Smooth muscle cell (in vitro differentiated cells): ENCODE results near the gene CCDC78. TPM values are rescaled to one million over a fixed set of nuclear protein-coding genes. Genes with fewer than 3 reads are reported as not detected.

Experiments used
- DNase-seq: peaks from one replicate; lab custom pipeline; 2025; ENCODE audit not compliant: unreplicated experiment; lab: John Stamatoyannopoulos, UW
- H2AFZ ChIP-seq: fragments of 200-600 bp; sonication (generic); 2 replicates; pipeline ENCODE4 v1.6.0; 2016; ENCODE audit warnings: antibody characterized with exemption, low read depth, mild to moderate bottlenecking
- H3F3A ChIP-seq: fragments of 200-600 bp; sonication (generic); 2 replicates; pipeline ENCODE4 v1.6.0; 2017; ENCODE audit warnings: antibody characterized with exemption, low read depth
- H3K27ac ChIP-seq: fragments of 200-600 bp; sonication (generic); 2 replicates; pipeline ENCODE4 v1.5.1; 2016; ENCODE audit warnings: low read depth, mild to moderate bottlenecking
- H3K27me3 ChIP-seq: fragments of 200-600 bp; sonication (generic); 2 replicates; pipeline ENCODE4 v1.6.1; 2016; ENCODE audit warnings: low read depth, mild to moderate bottlenecking
- H3K36me3 ChIP-seq: fragments of 200-600 bp; sonication (generic); 2 replicates; pipeline ENCODE4 v1.5.1; 2016; ENCODE audit warnings: low read depth
- H3K4me1 ChIP-seq: fragments of 200-600 bp; sonication (generic); 2 replicates; pipeline ENCODE4 v1.5.1; 2016; ENCODE audit warnings: low read depth
- H3K4me2 ChIP-seq: fragments of 200-600 bp; sonication (generic); 2 replicates; pipeline ENCODE4 v1.6.0; 2016; ENCODE audit warnings: mild to moderate bottlenecking
- H3K4me3 ChIP-seq: fragments of 200-600 bp; sonication (generic); 2 replicates; pipeline ENCODE4 v1.5.1; 2016; ENCODE audit warnings: mild to moderate bottlenecking
- H3K79me2 ChIP-seq: fragments of 200-600 bp; sonication (generic); 2 replicates; pipeline ENCODE4 v1.6.0; 2016; ENCODE audit warnings: low read depth, mild to moderate bottlenecking
- H3K9ac ChIP-seq: fragments of 200-600 bp; sonication (generic); 2 replicates; pipeline ENCODE4 v1.6.0; 2016; ENCODE audit warnings: low read depth
- H3K9me3 ChIP-seq: fragments of 200-600 bp; sonication (generic); replicated peaks from 2 replicates; pipeline ENCODE4 v1.5.1; 2016; ENCODE audit warnings: low read depth
- H4K20me1 ChIP-seq: fragments of 200-600 bp; sonication (generic); 2 replicates; pipeline ENCODE4 v1.6.0; 2016; ENCODE audit warnings: low read depth
- WGBS: methylation state at CpG from one replicate; pipeline ENCODE4 v1.1.7; 2016; ENCODE audit warnings: low lambda C conversion rate; 5-methylcytosine and 5-hydroxymethylcytosine counted together
- polyA plus RNA-seq: library from polyadenylated mRNA; unstranded; fragments of >200 nt; fragmentation: Nextera tagmentation; extraction: Ambion mirVana; gene quantifications from 2 replicates; pipeline ENCODE4 v1.2.1, GENCODE V29; 2016
- total RNA-seq: library from RNA; depleted of rRNA; stranded (reverse); fragments of >200 nt; gene quantifications from 2 replicates; pipeline ENCODE4 v1.2.3, GENCODE V29; 2014
- TF ChIP-seq, protein P1 (sequence below): fragments of 200-600 bp; sonication (generic); IDR thresholded peaks from 2 replicates; pipeline ENCODE4 v1.5.1; 2017; ENCODE audit warnings: borderline replicate concordance, mild to moderate bottlenecking, antibody characterized with exemption; ENCODE audit not compliant: insufficient read depth, poor library complexity, severe bottlenecking

CCDC78 gene
- total and polyA plus RNA-seq, 2 experiments from 2014 or later: 2.8 to 3.4 TPM

DNA sequence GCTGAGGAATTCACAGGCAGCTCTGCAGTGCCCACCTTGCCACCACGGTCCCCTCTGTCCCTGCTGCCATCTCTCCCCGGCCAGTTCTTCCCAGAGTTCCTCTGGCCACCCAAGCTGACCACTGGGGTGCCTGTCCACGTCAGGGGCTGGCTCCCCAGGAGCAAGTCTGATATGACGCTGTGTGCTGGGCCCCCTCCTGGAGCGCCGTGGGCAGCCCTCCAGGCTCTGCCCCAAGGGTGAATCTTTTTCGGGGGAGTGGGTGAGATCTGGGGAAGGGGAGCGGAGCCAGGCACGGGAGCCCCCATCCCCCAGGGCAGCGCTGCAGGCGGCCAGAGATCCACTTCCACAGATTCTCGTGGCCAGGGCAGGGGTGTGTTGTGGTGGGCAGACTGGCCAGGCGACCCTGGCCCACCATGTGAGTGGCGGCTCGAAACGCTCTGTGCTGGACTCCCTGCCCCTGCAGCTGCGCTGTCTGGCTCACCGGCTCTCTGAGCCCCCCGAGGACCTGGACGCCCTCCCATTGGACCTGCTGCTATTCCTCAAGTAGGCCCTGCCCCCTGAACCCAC, 38.0 kb upstream of the CCDC78 start:
- no peak overlapping the region for H3K9ac ChIP-seq
- no peak overlapping the region for H2AFZ ChIP-seq
- no peaks in the 10 kb centered on the region for H3K9me3 ChIP-seq
- TF ChIP-seq, protein P1, sequence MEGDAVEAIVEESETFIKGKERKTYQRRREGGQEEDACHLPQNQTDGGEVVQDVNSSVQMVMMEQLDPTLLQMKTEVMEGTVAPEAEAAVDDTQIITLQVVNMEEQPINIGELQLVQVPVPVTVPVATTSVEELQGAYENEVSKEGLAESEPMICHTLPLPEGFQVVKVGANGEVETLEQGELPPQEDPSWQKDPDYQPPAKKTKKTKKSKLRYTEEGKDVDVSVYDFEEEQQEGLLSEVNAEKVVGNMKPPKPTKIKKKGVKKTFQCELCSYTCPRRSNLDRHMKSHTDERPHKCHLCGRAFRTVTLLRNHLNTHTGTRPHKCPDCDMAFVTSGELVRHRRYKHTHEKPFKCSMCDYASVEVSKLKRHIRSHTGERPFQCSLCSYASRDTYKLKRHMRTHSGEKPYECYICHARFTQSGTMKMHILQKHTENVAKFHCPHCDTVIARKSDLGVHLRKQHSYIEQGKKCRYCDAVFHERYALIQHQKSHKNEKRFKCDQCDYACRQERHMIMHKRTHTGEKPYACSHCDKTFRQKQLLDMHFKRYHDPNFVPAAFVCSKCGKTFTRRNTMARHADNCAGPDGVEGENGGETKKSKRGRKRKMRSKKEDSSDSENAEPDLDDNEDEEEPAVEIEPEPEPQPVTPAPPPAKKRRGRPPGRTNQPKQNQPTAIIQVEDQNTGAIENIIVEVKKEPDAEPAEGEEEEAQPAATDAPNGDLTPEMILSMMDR: no peak
- no peaks in the 10 kb centered on the region for H3K4me1 ChIP-seq
- H3F3A ChIP-seq: no peaks in the 10 kb centered on the region
- H3K27ac ChIP-seq: no peak overlapping the region
- H3K4me3 ChIP-seq: no peak overlapping the region
- H3K79me2 ChIP-seq: no peaks in the 10 kb centered on the region
- H3K27me3 ChIP-seq: no peaks in the 10 kb centered on the region
- WGBS: 91% methylated on average over 20 of the region's 20 CpGs
- no peaks in the 10 kb centered on the region for H4K20me1 ChIP-seq
- no peak for DNase-seq
- H3K4me2 ChIP-seq: no peak overlapping the region
- H3K36me3 ChIP-seq: no peaks in the 10 kb centered on the region

DNA sequence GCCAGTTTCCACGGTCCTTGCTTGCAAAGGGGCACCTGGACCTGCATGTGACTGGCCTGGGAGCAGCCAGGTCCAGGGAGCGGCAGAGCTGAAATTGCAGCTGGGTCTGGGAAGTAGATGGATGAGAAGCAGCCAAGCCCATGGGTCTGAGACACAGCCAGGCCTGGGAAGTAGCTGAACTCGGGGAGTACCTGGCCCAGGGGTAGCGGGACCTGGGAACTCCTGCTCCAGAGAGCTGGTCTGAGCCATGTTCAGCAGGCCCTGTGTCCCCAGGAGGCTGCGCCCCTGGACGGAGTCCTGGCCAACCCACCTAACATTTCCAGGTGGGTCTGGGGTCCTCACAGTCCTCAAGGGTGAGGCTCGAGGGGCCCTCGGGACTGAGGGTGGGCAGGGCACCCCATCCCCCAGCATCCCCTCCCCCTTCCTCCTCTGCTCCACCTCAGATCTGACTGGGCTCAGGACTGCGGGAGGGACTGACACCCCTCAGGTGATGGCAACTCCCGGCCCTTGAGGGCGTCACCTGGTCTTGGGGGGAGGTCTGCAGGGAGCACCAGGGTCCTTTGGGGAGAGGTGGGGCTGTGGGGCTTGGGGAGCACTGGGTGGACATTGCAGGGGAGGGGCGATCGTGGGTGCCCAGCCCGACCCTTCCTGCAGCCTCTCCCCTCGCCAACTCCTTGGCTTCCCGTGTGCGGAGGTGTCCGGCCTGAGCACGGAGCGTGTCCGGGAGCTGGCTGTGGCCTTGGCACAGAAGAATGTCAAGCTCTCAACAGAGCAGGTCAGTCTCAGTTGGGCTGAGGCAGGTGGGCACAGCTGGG, 37.3 kb upstream of the CCDC78 start:
- DNase-seq: no peak
- TF ChIP-seq, protein P1: no peak
- H3K4me3 ChIP-seq: no peak overlapping the region
- H3K4me1 ChIP-seq: no peaks in the 10 kb centered on the region
- no peaks in the 10 kb centered on the region for H3K9me3 ChIP-seq
- no peaks in the 10 kb centered on the region for H3K27me3 ChIP-seq
- no peak overlapping the region for H3K4me2 ChIP-seq
- no peak overlapping the region for H2AFZ ChIP-seq
- no peaks in the 10 kb centered on the region for H3K79me2 ChIP-seq
- H3K36me3 ChIP-seq: no peaks in the 10 kb centered on the region
- no peaks in the 10 kb centered on the region for H3F3A ChIP-seq
- no peak overlapping the region for H3K9ac ChIP-seq
- 96% methylated on average over 14 of the region's 21 CpGs for WGBS
- H3K27ac ChIP-seq: no peak overlapping the region
- no peaks in the 10 kb centered on the region for H4K20me1 ChIP-seq

DNA sequence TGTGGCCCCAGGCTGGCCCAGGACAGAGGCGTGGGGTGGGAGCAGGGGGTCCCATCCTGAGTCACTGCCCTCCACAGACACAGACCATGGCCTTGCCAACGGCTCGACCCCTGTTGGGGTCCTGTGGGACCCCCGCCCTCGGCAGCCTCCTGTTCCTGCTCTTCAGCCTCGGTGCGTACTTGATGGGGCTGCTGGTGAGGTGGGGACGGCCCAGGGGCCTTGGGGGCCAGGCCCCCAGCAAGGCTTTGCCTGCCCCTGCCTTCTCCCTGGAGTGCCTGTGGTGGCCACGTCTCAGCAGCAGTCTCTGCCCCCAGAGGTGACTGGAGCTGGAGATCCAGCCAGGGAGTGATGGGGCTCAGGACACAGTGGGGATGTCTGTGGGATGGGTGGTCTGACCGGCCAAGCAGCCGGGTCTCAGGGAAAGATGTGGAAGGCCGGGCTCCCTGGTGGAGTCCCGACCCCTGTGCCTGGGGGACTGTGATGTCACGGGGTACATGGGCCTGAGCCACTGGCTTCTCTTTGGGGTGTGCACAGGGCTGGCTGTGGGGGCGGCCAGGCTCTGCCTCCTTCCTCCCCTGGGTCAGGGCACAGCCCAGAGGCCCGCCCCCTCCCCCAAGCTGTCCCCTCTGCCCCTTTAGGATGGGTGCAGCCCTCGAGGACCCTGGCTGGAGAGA, 36.5 kb upstream of the CCDC78 start:
- no peaks in the 10 kb centered on the region for H3K27me3 ChIP-seq
- H3K4me2 ChIP-seq: no peak overlapping the region
- H3K9ac ChIP-seq: no peak overlapping the region
- no peaks in the 10 kb centered on the region for H3K79me2 ChIP-seq
- H3K4me1 ChIP-seq: no peaks in the 10 kb centered on the region
- no peak overlapping the region for H3K27ac ChIP-seq
- 92% methylated on average over 15 of the region's 17 CpGs for WGBS
- no peaks in the 10 kb centered on the region for H3K36me3 ChIP-seq
- H3F3A ChIP-seq: no peaks in the 10 kb centered on the region
- DNase-seq: no peak
- no peak overlapping the region for H2AFZ ChIP-seq
- H4K20me1 ChIP-seq: no peaks in the 10 kb centered on the region
- no peaks in the 10 kb centered on the region for H3K9me3 ChIP-seq
- TF ChIP-seq, protein P1: no peak
- no peak overlapping the region for H3K4me3 ChIP-seq
